ENCODE data around the gene R3HCC1L.

DNA sequence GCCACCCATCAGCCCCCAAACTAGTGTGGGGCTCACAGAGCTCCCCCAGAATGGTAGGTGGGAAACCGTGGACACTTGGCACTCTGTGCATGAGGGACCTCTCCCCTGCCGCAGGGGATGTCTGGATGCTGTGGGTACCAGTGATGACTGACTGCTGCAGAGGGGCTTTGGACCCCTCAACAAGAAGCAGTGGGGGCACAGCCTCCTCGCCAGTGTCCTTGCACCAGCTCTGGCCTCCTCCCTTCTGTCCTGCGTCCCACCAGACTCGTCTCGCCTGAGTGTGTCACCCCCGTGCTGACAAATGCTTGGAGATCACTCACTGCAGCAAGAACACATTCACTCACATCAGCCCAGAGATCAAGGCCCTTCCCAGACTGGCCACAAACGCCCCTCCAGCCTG lies 37.3 kb upstream of the R3HCC1L start:
- TF ChIP-seq, protein P1, sequence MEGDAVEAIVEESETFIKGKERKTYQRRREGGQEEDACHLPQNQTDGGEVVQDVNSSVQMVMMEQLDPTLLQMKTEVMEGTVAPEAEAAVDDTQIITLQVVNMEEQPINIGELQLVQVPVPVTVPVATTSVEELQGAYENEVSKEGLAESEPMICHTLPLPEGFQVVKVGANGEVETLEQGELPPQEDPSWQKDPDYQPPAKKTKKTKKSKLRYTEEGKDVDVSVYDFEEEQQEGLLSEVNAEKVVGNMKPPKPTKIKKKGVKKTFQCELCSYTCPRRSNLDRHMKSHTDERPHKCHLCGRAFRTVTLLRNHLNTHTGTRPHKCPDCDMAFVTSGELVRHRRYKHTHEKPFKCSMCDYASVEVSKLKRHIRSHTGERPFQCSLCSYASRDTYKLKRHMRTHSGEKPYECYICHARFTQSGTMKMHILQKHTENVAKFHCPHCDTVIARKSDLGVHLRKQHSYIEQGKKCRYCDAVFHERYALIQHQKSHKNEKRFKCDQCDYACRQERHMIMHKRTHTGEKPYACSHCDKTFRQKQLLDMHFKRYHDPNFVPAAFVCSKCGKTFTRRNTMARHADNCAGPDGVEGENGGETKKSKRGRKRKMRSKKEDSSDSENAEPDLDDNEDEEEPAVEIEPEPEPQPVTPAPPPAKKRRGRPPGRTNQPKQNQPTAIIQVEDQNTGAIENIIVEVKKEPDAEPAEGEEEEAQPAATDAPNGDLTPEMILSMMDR (conservative IDR thresholded peaks at IDR 0.05 in 1 of 2, IDR thresholded peaks at IDR 0.05 in 1 of 2; ENCODE audit: extremely low read depth in 1 of 2, insufficient read depth in 1 of 2, low read depth in 1 of 2, low read length in 2 of 2), result no peak
- no peak for TF ChIP-seq EZH2 (IDR thresholded peaks at IDR 0.05; ENCODE audit: borderline replicate concordance, low read length)

All from mammary epithelial cell (primary cell).